IPS-18a (cell line): ENCODE results near the gene TRRAP.

Source experiments
- H3K27ac ChIP-seq: one replicate; pipeline ENCODE4 v1.5.1; 2013; ENCODE audit warnings: low read length
- H3K27me3 ChIP-seq: one replicate; pipeline ENCODE4 v1.6.1; 2013; ENCODE audit warnings: mild to moderate bottlenecking, low read length; ENCODE audit not compliant: control insufficient read depth, insufficient read depth
- H3K36me3 ChIP-seq: one replicate; pipeline ENCODE4 v1.6.1; 2013; ENCODE audit warnings: low read depth, low read length; ENCODE audit not compliant: control insufficient read depth
- H3K4me1 ChIP-seq: one replicate; pipeline ENCODE4 v1.6.1; 2013; ENCODE audit warnings: low read depth, low read length; ENCODE audit not compliant: control insufficient read depth
- H3K4me3 ChIP-seq: one replicate; pipeline ENCODE4 v1.5.1; 2013; ENCODE audit warnings: low read length
- H3K9ac ChIP-seq: one replicate; pipeline ENCODE4 v1.6.1; 2013; ENCODE audit warnings: mild to moderate bottlenecking, low read length, moderate library complexity
- H3K9me3 ChIP-seq: one replicate; pipeline ENCODE4 v1.6.1; 2013; ENCODE audit warnings: low read depth, low read length; ENCODE audit not compliant: control insufficient read depth

TRRAP gene

GRCh38 chr7:99054781-99055180 lies 176.4 kb downstream of the TRRAP start:
- Histone ChIP-seq H3K36me3 (peaks cover 50% of the 10 kb centered on the region), H3K9me3 (no peaks in the 10 kb centered on the region), H3K27ac (no peak overlapping the region), H3K27me3 (no peaks in the 10 kb centered on the region), H3K9ac (no peak overlapping the region), H3K4me1 (no peaks in the 10 kb centered on the region), H3K4me3 (no peak overlapping the region)

GRCh38 chr7:99061001-99061776 lies 182.9 kb downstream of the TRRAP start:
- no peaks in the 10 kb centered on the region for H3K4me1 ChIP-seq
- no peaks in the 10 kb centered on the region for H3K9me3 ChIP-seq
- no peak overlapping the region for H3K27ac ChIP-seq
- H3K27me3 ChIP-seq, result no peaks in the 10 kb centered on the region
- H3K4me3 ChIP-seq, result no peak overlapping the region
- H3K9ac ChIP-seq, result no peak overlapping the region
- H3K36me3 ChIP-seq, result peaks cover 9% of the 10 kb centered on the region
